GM23338 (cell line): Measurements from ENCODE around the gene TTC3. TPM values are rescaled to one million over a fixed set of nuclear protein-coding genes. Genes with fewer than 3 reads are reported as not detected.

Experiments
- ATAC-seq: fragments of 200-7000 bp; cut with Tn5 transposase; 3 replicates; pipeline ENCODE4 v1.9.1; 2020
- DNase-seq: peaks from one replicate; pipeline ENCODE4 v3.0.0-alpha.2; 2015; ENCODE audit warnings: low spot score
- H2AFZ ChIP-seq: fragments of 200-600 bp; sonication (generic); 2 replicates; pipeline ENCODE4 v1.8.0; 2016; ENCODE audit warnings: antibody characterized with exemption, mild to moderate bottlenecking, moderate library complexity
- H3F3A ChIP-seq: fragments of 200-600 bp; sonication (generic); replicated peaks from 2 replicates; pipeline ENCODE4 v1.8.0; 2017; ENCODE audit warnings: antibody characterized with exemption, mixed run types, low read depth
- H3K27ac ChIP-seq: fragments of 200-600 bp; sonication (generic); 2 replicates; pipeline ENCODE4 v1.6.1; 2016; ENCODE audit warnings: low read depth
- H3K27me3 ChIP-seq: fragments of 200-600 bp; sonication (generic); 2 replicates; pipeline ENCODE4 v1.8.0; 2016; ENCODE audit warnings: mild to moderate bottlenecking, mixed run types, moderate library complexity; ENCODE audit not compliant: insufficient read depth
- H3K36me3 ChIP-seq: fragments of 200-600 bp; sonication (generic); 2 replicates; pipeline ENCODE4 v1.8.0; 2016; ENCODE audit warnings: mild to moderate bottlenecking; ENCODE audit not compliant: insufficient read depth
- H3K4me1 ChIP-seq: fragments of 200-600 bp; sonication (generic); 2 replicates; pipeline ENCODE4 v1.8.0; 2016; ENCODE audit warnings: mild to moderate bottlenecking, moderate library complexity; ENCODE audit not compliant: insufficient read depth
- H3K4me2 ChIP-seq: fragments of 200-600 bp; sonication (generic); 2 replicates; pipeline ENCODE4 v1.7.1; 2017; ENCODE audit warnings: mixed run types
- H3K4me3 ChIP-seq: fragments of 200-600 bp; sonication (generic); 2 replicates; pipeline ENCODE4 v1.6.1; 2016; ENCODE audit warnings: mixed run types
- H3K79me2 ChIP-seq: fragments of 200-600 bp; sonication (generic); replicated peaks from 2 replicates; pipeline ENCODE4 v1.8.0; 2017; ENCODE audit warnings: mild to moderate bottlenecking; ENCODE audit not compliant: insufficient read depth
- H3K9me2 ChIP-seq: fragments of 200-600 bp; sonication (generic); 2 replicates; pipeline ENCODE4 v1.8.0; 2017; ENCODE audit not compliant: insufficient read depth
- H4K20me1 ChIP-seq: fragments of 200-600 bp; sonication (generic); replicated peaks from 2 replicates; pipeline ENCODE4 v1.8.0; 2017; ENCODE audit warnings: mild to moderate bottlenecking; ENCODE audit not compliant: insufficient read depth
- H3K27ac Mint-ChIP-seq: 2 replicates; pipeline ENCODE4 v1.8.0; 2020; ENCODE audit warnings: inconsistent platforms, mild to moderate bottlenecking, moderate library complexity, mixed read lengths
- H3K27me3 Mint-ChIP-seq: 3 replicates; pipeline ENCODE4 v1.8.0; 2022; ENCODE audit warnings: low read depth, mild to moderate bottlenecking, moderate library complexity, mixed read lengths, inconsistent platforms; ENCODE audit not compliant: insufficient read depth, poor library complexity
- H3K36me3 Mint-ChIP-seq: 3 replicates; pipeline ENCODE4 v1.8.0; 2021; ENCODE audit warnings: low read depth, mild to moderate bottlenecking, inconsistent platforms, moderate library complexity, mixed read lengths
- H3K4me1 Mint-ChIP-seq: 3 replicates; pipeline ENCODE4 v1.8.0; 2020; ENCODE audit warnings: mild to moderate bottlenecking, inconsistent platforms, mixed read lengths
- H3K4me3 Mint-ChIP-seq: 3 replicates; pipeline ENCODE4 v1.8.0; 2021; ENCODE audit warnings: moderate library complexity, mild to moderate bottlenecking, inconsistent platforms, mixed read lengths
- H3K9me3 Mint-ChIP-seq: 3 replicates; pipeline ENCODE4 v1.8.0; 2020; ENCODE audit warnings: moderate library complexity, mild to moderate bottlenecking, inconsistent platforms, mixed read lengths
- CREB1 ChIP-seq: fragments of 250-450 bp; sonication (Bioruptor Pico); IDR thresholded peaks from 2 replicates; pipeline ENCODE4 v1.5.0; 2020; ENCODE audit warnings: low read depth, mild to moderate bottlenecking, moderate library complexity
- EZH2 ChIP-seq: fragments of 200-600 bp; sonication (generic); IDR thresholded peaks from one replicate; pipeline ENCODE4 v1.8.0; 2017; ENCODE audit warnings: antibody characterized with exemption, mild to moderate bottlenecking, low read depth; ENCODE audit not compliant: unreplicated experiment
- EZH2phosphoT487 ChIP-seq: fragments of 200-600 bp; sonication (generic); IDR thresholded peaks from one replicate; pipeline ENCODE4 v1.8.1; 2018; ENCODE audit warnings: antibody characterized with exemption; ENCODE audit not compliant: unreplicated experiment
- JUNB ChIP-seq: IDR thresholded peaks from one replicate; pipeline ENCODE4 v1.6.1; 2016; ENCODE audit warnings: antibody characterized with exemption; ENCODE audit not compliant: unreplicated experiment
- NANOG ChIP-seq: IDR thresholded peaks from 2 replicates; pipeline ENCODE4 v1.6.1; 2016; ENCODE audit warnings: antibody characterized with exemption, borderline replicate concordance
- POLR2AphosphoS5 ChIP-seq: IDR thresholded peaks from 2 replicates; pipeline ENCODE4 v1.6.1; 2016; ENCODE audit warnings: antibody characterized with exemption, low read depth
- STAT1 ChIP-seq: IDR thresholded peaks from one replicate; pipeline ENCODE4 v1.6.1; 2016; ENCODE audit warnings: antibody characterized with exemption; ENCODE audit not compliant: unreplicated experiment
- ZNF114 ChIP-seq: fragments of 250-450 bp; sonication (Bioruptor Pico); IDR thresholded peaks from 2 replicates; pipeline ENCODE4 v1.5.0; 2020; ENCODE audit warnings: mild to moderate bottlenecking, moderate library complexity
- ZNF331 ChIP-seq: fragments of 250-450 bp; sonication (Bioruptor Pico); IDR thresholded peaks from 2 replicates; pipeline ENCODE4 v1.5.0; 2020; ENCODE audit warnings: low read depth, mild to moderate bottlenecking, moderate library complexity
- polyA plus RNA-seq: library from polyadenylated mRNA; unstranded; fragments of >200 nt; fragmentation: Nextera tagmentation; extraction: Ambion mirVana; gene quantifications from 2 replicates; pipeline ENCODE4 v1.2.1, GENCODE V29; 2016
- total RNA-seq: library from RNA; depleted of rRNA; stranded (reverse); fragments of >200 nt; shearing (Covaris generic); gene quantifications from 2 replicates; pipeline ENCODE4 v1.2.3, GENCODE V29; 2014
- TF ChIP-seq, protein P1 (sequence below): fragments of 250-450 bp; sonication (Bioruptor Pico); IDR thresholded peaks from 2 replicates; pipeline ENCODE4 v1.5.0; 2020; ENCODE audit warnings: mild to moderate bottlenecking, moderate library complexity
- TF ChIP-seq, protein P2 (sequence below): IDR thresholded peaks from 2 replicates; pipeline ENCODE4 v1.6.1; 2016; ENCODE audit warnings: antibody characterized with exemption
- TF ChIP-seq, protein P3 (sequence below), 2 experiments: fragments of 200-600 bp in 1 of 2; sonication (generic) in 1 of 2; conservative IDR thresholded peaks; 2 replicates each; pipeline versions ENCODE4 v1.5.1 to v1.6.1; 2016 to 2017; ENCODE audit warnings: antibody characterized with exemption in 2 of 2, low read depth in 2 of 2, mild to moderate bottlenecking in 2 of 2, moderate library complexity in 1 of 2
- TF ChIP-seq, protein P4 (sequence below): IDR thresholded peaks from one replicate; pipeline ENCODE4 v1.6.1; 2018; ENCODE audit warnings: antibody characterized with exemption; ENCODE audit not compliant: unreplicated experiment

The TTC3 gene
- total and polyA plus RNA-seq, 2 experiments from 2014 or later = 28.9 to 48.6 TPM

DNA sequence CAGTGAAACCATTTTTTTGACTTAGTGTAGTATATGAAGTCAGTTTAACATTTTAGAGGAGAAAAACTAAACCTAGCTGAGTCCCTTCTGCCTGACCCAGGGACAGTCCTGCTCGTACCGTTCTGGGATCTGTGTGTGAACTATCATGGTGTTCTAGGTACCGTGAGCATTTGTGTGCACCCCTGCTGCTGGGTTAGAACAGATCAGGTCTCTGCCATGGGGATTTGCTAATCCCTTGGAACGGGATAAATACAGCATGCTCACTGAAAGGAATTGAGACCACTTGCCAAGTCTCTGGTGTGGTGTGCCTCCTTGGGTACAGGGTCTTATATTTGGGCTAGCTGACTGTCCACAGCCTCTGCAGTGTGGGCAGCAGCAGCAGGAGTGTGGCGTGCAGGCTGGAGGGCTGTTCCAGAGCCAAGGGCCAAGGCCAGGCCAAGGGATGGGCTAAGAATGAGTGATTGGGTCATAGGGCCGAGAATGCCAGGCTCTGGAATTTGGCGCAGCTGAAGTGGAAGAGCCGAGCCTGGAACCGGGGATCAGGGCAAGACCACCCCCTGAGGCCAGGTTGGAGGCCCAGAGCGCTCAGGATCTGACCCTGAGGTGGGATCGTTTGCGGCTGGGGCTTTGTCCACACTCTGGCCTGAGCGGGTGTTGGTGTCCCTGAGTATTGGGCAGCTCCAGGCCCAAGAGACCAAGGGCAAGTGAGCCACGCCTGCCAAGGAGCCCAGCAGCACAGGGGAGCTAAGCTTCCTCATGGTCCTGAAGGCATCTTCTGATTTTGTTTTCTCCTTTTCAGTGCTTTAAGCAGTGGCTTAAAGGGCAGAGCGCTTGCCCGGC lies 127.8 kb downstream of the TTC3 start:
- Histone ChIP-seq H4K20me1 (no peaks in the 10 kb centered on the region), H3K79me2 (no peaks in the 10 kb centered on the region), H3K4me3 (no peak overlapping the region), H3K27me3 (no peaks in the 10 kb centered on the region), H3K9me2 (no peaks in the 10 kb centered on the region), H3K27ac (no peak overlapping the region), H3K4me1 (peaks cover 14% of the 10 kb centered on the region), H3F3A (no peaks in the 10 kb centered on the region), H2AFZ (no peak overlapping the region), H3K4me2 (no peak overlapping the region), H3K36me3 (no peaks in the 10 kb centered on the region)
- H3K27ac Mint-ChIP-seq = no peak overlapping the region; the same call in 1 of the 2 replicates
- H3K4me3 Mint-ChIP-seq = no peak overlapping the region
- H3K4me1 Mint-ChIP-seq = peaks cover 13% of the 10 kb centered on the region
- DNase-seq (no peak), ATAC-seq (no peak)
- peaks cover 2% of the 10 kb centered on the region for H3K27me3 Mint-ChIP-seq
- H3K9me3 Mint-ChIP-seq = no peaks in the 10 kb centered on the region
- no peaks in the 10 kb centered on the region; the same call in 2 of the 3 replicates for H3K36me3 Mint-ChIP-seq
- TF ChIP-seq EZH2phosphoT487 (no peak), CREB1 (no peak), ZNF114 (CRISPR knock-in tag) (no peak), EZH2 (no peak), POLR2AphosphoS5 (no peak), STAT1 (no peak), JUNB (no peak), NANOG (no peak), ZNF331 (CRISPR knock-in tag) (no peak)
- TF ChIP-seq, protein P1, sequence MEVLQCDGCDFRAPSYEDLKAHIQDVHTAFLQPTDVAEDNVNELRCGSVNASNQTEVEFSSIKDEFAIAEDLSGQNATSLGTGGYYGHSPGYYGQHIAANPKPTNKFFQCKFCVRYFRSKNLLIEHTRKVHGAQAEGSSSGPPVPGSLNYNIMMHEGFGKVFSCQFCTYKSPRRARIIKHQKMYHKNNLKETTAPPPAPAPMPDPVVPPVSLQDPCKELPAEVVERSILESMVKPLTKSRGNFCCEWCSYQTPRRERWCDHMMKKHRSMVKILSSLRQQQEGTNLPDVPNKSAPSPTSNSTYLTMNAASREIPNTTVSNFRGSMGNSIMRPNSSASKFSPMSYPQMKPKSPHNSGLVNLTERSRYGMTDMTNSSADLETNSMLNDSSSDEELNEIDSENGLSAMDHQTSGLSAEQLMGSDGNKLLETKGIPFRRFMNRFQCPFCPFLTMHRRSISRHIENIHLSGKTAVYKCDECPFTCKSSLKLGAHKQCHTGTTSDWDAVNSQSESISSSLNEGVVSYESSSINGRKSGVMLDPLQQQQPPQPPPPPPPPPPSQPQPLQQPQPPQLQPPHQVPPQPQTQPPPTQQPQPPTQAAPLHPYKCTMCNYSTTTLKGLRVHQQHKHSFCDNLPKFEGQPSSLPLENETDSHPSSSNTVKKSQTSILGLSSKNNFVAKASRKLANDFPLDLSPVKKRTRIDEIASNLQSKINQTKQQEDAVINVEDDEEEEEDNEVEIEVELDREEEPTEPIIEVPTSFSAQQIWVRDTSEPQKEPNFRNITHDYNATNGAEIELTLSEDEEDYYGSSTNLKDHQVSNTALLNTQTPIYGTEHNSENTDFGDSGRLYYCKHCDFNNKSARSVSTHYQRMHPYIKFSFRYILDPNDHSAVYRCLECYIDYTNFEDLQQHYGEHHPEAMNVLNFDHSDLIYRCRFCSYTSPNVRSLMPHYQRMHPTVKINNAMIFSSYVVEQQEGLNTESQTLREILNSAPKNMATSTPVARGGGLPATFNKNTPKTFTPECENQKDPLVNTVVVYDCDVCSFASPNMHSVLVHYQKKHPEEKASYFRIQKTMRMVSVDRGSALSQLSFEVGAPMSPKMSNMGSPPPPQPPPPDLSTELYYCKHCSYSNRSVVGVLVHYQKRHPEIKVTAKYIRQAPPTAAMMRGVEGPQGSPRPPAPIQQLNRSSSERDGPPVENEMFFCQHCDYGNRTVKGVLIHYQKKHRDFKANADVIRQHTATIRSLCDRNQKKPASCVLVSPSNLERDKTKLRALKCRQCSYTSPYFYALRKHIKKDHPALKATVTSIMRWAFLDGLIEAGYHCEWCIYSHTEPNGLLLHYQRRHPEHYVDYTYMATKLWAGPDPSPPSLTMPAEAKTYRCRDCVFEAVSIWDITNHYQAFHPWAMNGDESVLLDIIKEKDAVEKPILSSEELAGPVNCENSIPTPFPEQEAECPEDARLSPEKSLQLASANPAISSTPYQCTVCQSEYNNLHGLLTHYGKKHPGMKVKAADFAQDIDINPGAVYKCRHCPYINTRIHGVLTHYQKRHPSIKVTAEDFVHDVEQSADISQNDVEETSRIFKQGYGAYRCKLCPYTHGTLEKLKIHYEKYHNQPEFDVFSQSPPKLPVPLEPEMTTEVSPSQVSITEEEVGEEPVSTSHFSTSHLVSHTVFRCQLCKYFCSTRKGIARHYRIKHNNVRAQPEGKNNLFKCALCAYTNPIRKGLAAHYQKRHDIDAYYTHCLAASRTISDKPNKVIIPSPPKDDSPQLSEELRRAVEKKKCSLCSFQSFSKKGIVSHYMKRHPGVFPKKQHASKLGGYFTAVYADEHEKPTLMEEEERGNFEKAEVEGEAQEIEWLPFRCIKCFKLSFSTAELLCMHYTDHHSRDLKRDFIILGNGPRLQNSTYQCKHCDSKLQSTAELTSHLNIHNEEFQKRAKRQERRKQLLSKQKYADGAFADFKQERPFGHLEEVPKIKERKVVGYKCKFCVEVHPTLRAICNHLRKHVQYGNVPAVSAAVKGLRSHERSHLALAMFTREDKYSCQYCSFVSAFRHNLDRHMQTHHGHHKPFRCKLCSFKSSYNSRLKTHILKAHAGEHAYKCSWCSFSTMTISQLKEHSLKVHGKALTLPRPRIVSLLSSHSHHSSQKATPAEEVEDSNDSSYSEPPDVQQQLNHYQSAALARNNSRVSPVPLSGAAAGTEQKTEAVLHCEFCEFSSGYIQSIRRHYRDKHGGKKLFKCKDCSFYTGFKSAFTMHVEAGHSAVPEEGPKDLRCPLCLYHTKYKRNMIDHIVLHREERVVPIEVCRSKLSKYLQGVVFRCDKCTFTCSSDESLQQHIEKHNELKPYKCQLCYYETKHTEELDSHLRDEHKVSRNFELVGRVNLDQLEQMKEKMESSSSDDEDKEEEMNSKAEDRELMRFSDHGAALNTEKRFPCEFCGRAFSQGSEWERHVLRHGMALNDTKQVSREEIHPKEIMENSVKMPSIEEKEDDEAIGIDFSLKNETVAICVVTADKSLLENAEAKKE = no peak
- TF ChIP-seq, protein P2, sequence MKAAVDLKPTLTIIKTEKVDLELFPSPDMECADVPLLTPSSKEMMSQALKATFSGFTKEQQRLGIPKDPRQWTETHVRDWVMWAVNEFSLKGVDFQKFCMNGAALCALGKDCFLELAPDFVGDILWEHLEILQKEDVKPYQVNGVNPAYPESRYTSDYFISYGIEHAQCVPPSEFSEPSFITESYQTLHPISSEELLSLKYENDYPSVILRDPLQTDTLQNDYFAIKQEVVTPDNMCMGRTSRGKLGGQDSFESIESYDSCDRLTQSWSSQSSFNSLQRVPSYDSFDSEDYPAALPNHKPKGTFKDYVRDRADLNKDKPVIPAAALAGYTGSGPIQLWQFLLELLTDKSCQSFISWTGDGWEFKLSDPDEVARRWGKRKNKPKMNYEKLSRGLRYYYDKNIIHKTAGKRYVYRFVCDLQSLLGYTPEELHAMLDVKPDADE = no peak
- TF ChIP-seq, protein P3, sequence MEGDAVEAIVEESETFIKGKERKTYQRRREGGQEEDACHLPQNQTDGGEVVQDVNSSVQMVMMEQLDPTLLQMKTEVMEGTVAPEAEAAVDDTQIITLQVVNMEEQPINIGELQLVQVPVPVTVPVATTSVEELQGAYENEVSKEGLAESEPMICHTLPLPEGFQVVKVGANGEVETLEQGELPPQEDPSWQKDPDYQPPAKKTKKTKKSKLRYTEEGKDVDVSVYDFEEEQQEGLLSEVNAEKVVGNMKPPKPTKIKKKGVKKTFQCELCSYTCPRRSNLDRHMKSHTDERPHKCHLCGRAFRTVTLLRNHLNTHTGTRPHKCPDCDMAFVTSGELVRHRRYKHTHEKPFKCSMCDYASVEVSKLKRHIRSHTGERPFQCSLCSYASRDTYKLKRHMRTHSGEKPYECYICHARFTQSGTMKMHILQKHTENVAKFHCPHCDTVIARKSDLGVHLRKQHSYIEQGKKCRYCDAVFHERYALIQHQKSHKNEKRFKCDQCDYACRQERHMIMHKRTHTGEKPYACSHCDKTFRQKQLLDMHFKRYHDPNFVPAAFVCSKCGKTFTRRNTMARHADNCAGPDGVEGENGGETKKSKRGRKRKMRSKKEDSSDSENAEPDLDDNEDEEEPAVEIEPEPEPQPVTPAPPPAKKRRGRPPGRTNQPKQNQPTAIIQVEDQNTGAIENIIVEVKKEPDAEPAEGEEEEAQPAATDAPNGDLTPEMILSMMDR (conservative IDR thresholded peaks at IDR 0.05; ENCODE audit: low read depth in 2 of 2) = no peak
- TF ChIP-seq, protein P4, sequence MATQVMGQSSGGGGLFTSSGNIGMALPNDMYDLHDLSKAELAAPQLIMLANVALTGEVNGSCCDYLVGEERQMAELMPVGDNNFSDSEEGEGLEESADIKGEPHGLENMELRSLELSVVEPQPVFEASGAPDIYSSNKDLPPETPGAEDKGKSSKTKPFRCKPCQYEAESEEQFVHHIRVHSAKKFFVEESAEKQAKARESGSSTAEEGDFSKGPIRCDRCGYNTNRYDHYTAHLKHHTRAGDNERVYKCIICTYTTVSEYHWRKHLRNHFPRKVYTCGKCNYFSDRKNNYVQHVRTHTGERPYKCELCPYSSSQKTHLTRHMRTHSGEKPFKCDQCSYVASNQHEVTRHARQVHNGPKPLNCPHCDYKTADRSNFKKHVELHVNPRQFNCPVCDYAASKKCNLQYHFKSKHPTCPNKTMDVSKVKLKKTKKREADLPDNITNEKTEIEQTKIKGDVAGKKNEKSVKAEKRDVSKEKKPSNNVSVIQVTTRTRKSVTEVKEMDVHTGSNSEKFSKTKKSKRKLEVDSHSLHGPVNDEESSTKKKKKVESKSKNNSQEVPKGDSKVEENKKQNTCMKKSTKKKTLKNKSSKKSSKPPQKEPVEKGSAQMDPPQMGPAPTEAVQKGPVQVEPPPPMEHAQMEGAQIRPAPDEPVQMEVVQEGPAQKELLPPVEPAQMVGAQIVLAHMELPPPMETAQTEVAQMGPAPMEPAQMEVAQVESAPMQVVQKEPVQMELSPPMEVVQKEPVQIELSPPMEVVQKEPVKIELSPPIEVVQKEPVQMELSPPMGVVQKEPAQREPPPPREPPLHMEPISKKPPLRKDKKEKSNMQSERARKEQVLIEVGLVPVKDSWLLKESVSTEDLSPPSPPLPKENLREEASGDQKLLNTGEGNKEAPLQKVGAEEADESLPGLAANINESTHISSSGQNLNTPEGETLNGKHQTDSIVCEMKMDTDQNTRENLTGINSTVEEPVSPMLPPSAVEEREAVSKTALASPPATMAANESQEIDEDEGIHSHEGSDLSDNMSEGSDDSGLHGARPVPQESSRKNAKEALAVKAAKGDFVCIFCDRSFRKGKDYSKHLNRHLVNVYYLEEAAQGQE = no peak
